HepG2 (cell line): ENCODE measurements around the gene AURKA. TPM values are rescaled to one million over a fixed set of nuclear protein-coding genes. Genes with fewer than 3 reads are reported as not detected.

Experiments used
- ATAC-seq: fragments of 200-7000 bp; cut with Tn5 transposase; 3 replicates; pipeline ENCODE4 v1.9.1; 2020; ENCODE audit warnings: mild to moderate bottlenecking, moderate library complexity
- BruUV-seq: library from RNA; stranded (reverse); fragments of 400-500 nt; replicated peaks from 2 replicates; lab custom pipeline; 2021; lab: Mats Ljungman, UMichigan
- CTCF ChIA-PET: fragments of 300-600 bp; formaldehyde crosslinking; extraction: SDS; loops from one replicate; lab custom pipeline; 2021; ENCODE audit warnings: low total read pairs, inconsistent platforms, low intra/inter-chr PET ratio; lab: Yijun Ruan, JAX
- POLR2A ChIA-PET: fragments of 350-600 bp; sonication (Branson Sonifier 250); formaldehyde crosslinking; loops from one replicate; lab custom pipeline; 2020; ENCODE audit warnings: antibody characterized with exemption, inconsistent platforms; lab: Yijun Ruan, JAX
- DNase-seq: peaks from one replicate; pipeline ENCODE4 v3.0.0-alpha.2; 2015; ENCODE audit warnings: low spot score
- FAIRE-seq: peaks from 3 replicates; lab custom pipeline; 2011; peaks lifted over from hg19 to GRCh38; lab: Jason Lieb, UNC
- H2AFZ ChIP-seq: one replicate; pipeline ENCODE4 v1.6.1; 2011; ENCODE audit warnings: low read length, inconsistent platforms
- H3K27ac ChIP-seq: fragments of 300-600 bp; 3 replicates; pipeline ENCODE4 v1.8.0; 2011; ENCODE audit warnings: mixed run types, mild to moderate bottlenecking, mixed read lengths, low read length, inconsistent platforms; ENCODE audit not compliant: insufficient read depth; ENCODE audit errors: extremely low read length
- H3K27me3 ChIP-seq, 2 experiments: fragments of 200-600 bp in 1 of 2; 2 replicates in 1 of 2; 3 replicates in 1 of 2; pipeline versions ENCODE4 v1.6.0 to v1.8.0; 2011; ENCODE audit warnings: low read length in 2 of 2, mild to moderate bottlenecking in 2 of 2, moderate library complexity in 2 of 2, inconsistent platforms in 1 of 2; ENCODE audit not compliant: insufficient read depth in 2 of 2, control insufficient read depth in 1 of 2
- H3K36me3 ChIP-seq, 2 experiments: fragments of 200-600 bp in 1 of 2; replicated peaks in 1 of 2; 2 replicates in 1 of 2; 3 replicates in 1 of 2; pipeline versions ENCODE4 v1.5.1 to v1.8.0; 2011; ENCODE audit warnings: low read length in 2 of 2, inconsistent platforms in 1 of 2; ENCODE audit not compliant: insufficient read depth in 2 of 2, control insufficient read depth in 1 of 2
- H3K4me1 ChIP-seq: 2 replicates; pipeline ENCODE4 v1.5.1; 2012; ENCODE audit warnings: low read length, inconsistent platforms; ENCODE audit not compliant: insufficient read depth
- H3K4me2 ChIP-seq: 2 replicates; pipeline ENCODE4 v1.6.0; 2011; ENCODE audit warnings: low read depth, low read length, inconsistent platforms
- H3K4me3 ChIP-seq, 3 experiments: fragments of 200-600 bp in 1 of 3; sonication (generic), shearing (Covaris generic) in 1 of 3; replicated peaks in 1 of 3; 2 replicates each; pipeline ENCODE4 v1.5.1; 2011 to 2016; ENCODE audit warnings: low read length in 3 of 3, inconsistent platforms in 2 of 3, low read depth in 2 of 3, mild to moderate bottlenecking in 2 of 3, control low read depth in 1 of 3, mixed read lengths in 1 of 3; ENCODE audit not compliant: insufficient read depth in 1 of 3
- H3K79me2 ChIP-seq: one replicate; pipeline ENCODE4 v1.6.1; 2011; ENCODE audit warnings: low read length, inconsistent platforms; ENCODE audit not compliant: insufficient read depth
- H3K9ac ChIP-seq: 2 replicates; pipeline ENCODE4 v1.6.0; 2011; ENCODE audit warnings: mild to moderate bottlenecking, low read depth, low read length, inconsistent platforms; ENCODE audit not compliant: insufficient read depth
- H3K9me3 ChIP-seq: 2 replicates; pipeline ENCODE4 v1.5.1; 2012; ENCODE audit warnings: mild to moderate bottlenecking, low read length
- H4K20me1 ChIP-seq: 2 replicates; pipeline ENCODE4 v1.6.0; 2011; ENCODE audit warnings: inconsistent platforms, mild to moderate bottlenecking, low read length, moderate library complexity; ENCODE audit not compliant: insufficient read depth
- AGO2 ChIP-seq: fragments of 200-400 bp; formaldehyde crosslinking; optimal IDR thresholded peaks from 2 replicates; pipeline ENCODE3; 2017; ENCODE audit warnings: mild to moderate bottlenecking, low read depth, low read length, moderate library complexity
- DNMT3B ChIP-seq: conservative IDR thresholded peaks from 2 replicates; pipeline ENCODE4 v1.6.1; 2016; ENCODE audit warnings: missing biosample characterization, control low read depth
- FLYWCH1 ChIP-seq: sonication (generic); formaldehyde crosslinking; IDR thresholded peaks from 2 replicates; pipeline ENCODE4 v1.8.1; 2023; ENCODE audit warnings: mild to moderate bottlenecking, missing genetic modification reagents
- MAFK ChIP-seq, 2 experiments: IDR thresholded peaks in 1 of 2; conservative IDR thresholded peaks in 1 of 2; 2 replicates each; pipeline ENCODE4 v1.6.1; 2011; ENCODE audit warnings: improper control_type of control experiment in 2 of 2, low read length in 2 of 2
- NFE2 ChIP-seq: sonication (generic); formaldehyde crosslinking; IDR thresholded peaks from 2 replicates; pipeline ENCODE4 v1.4.0; 2020; ENCODE audit warnings: missing genetic modification reagents
- PHB2 ChIP-seq: fragments of 450-650 bp; IDR thresholded peaks from 2 replicates; pipeline ENCODE4 v1.6.1; 2018; ENCODE audit not compliant: partially characterized antibody
- PHF20 ChIP-seq: sonication (generic); formaldehyde crosslinking; IDR thresholded peaks from 2 replicates; pipeline ENCODE4 v1.5.0; 2020; ENCODE audit warnings: mild to moderate bottlenecking, missing genetic modification reagents
- XRCC5 ChIP-seq: fragments of 200-400 bp; formaldehyde crosslinking; optimal IDR thresholded peaks from 2 replicates; pipeline ENCODE3; 2017; ENCODE audit warnings: mild to moderate bottlenecking, low read length
- ZFAT ChIP-seq: sonication (generic); formaldehyde crosslinking; conservative IDR thresholded peaks from 2 replicates; pipeline ENCODE4 v1.8.1; 2023; ENCODE audit warnings: missing genetic modification reagents, inconsistent platforms
- ZNF766 ChIP-seq: sonication (generic); formaldehyde crosslinking; IDR thresholded peaks from 2 replicates; pipeline ENCODE4 v1.5.0; 2020; ENCODE audit warnings: missing genetic modification reagents, borderline replicate concordance
- WGBS: methylation state at CpG from one replicate; pipeline ENCODE4 v1.1.6; 2017; ENCODE audit warnings: low lambda C conversion rate; 5-methylcytosine and 5-hydroxymethylcytosine counted together
- in situ Hi-C: cut with HindIII; loops from 2 replicates; pipeline ENCODE4 v1.10.0; 2017; ENCODE audit warnings: low pct_unique_long_range_greater_than_20kb; ENCODE audit not compliant: extremely low pct_ligation_motif_present
- intact Hi-C: fragments of 100-400 bp; cut with micrococcal nuclease; formaldehyde crosslinking; loops from one replicate; pipeline ENCODE4 v1.10.0; 2022; ENCODE audit not compliant: unreplicated experiment
- polyA plus RNA-seq, 8 experiments: library from polyadenylated mRNA; depleted of rRNA in 3 of 8; stranded (reverse) in 7 of 8; unstranded in 1 of 8; fragments of >200 nt; fragmentation: Illumina TruSeq in 4 of 8; extraction: Trizol in 4 of 8; gene quantifications; 2 replicates each; pipeline versions ENCODE4 v1.2.1 to v1.2.3, GENCODE V29; 2011 to 2016; ENCODE audit warnings: low read depth in 4 of 8, missing spikeins in 1 of 8, mixed read lengths in 1 of 8; ENCODE audit not compliant: insufficient read depth in 1 of 8
- total RNA-seq, 5 experiments: library from RNA; depleted of rRNA; stranded (reverse); fragments of >200 nt; fragmentation: Illumina TruSeq; extraction: Trizol; gene quantifications; 2 replicates each; pipeline ENCODE4 v1.2.3, GENCODE V29; 2016; ENCODE audit warnings: low read depth in 1 of 5
- TF ChIP-seq, protein P1 (sequence below): sonication (generic); formaldehyde crosslinking; IDR thresholded peaks from 2 replicates; pipeline ENCODE4 v1.5.0; 2020; ENCODE audit warnings: missing genetic modification reagents
- TF ChIP-seq, protein P2 (sequence below): sonication (generic); formaldehyde crosslinking; IDR thresholded peaks from 2 replicates; pipeline ENCODE4 v1.5.1; 2020; ENCODE audit warnings: mild to moderate bottlenecking, missing genetic modification reagents, moderate library complexity
- TF ChIP-seq, protein P3 (sequence below): sonication (generic); formaldehyde crosslinking; IDR thresholded peaks from 2 replicates; pipeline ENCODE4 v1.4.0; 2020; ENCODE audit warnings: low read depth, missing genetic modification reagents
- TF ChIP-seq, protein P4 (sequence below): sonication (generic); formaldehyde crosslinking; IDR thresholded peaks from 2 replicates; pipeline ENCODE4 v1.4.0; 2020; ENCODE audit warnings: mild to moderate bottlenecking, missing genetic modification reagents

The AURKA gene
- total and polyA plus RNA-seq, 2 of the 13 experiments (the other 11 are each of a cell fraction or from before 2014, with no cell fraction given): 96.4 to 224 TPM

DNA sequence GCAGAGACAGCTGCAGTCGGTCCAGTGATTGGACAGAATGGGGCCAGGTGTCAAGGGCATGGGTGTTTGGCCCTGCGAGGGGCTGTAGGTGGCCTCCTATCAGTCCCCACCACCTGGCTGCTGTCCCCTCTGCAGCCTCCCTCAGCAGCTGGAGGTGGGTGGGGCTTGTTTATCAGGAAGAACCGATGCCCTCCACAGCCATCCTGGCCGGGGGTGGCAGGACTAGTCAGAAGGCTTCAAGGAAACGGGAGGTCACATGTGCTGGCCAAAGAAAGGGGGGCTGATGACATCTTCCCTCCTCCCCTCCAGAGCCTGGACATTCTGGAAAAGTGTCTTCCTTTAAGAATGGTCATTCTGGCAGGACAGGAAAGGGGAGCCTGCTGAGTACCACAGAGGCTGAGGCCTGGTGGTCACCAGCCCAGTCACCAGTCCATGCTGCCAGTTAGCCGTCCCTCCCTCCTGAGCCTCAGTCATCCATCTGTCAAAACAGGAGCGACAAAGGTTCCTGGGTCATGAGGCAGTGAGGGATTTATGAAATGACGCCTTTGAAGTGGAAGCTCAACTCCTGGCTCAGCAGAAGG lies 29.1 kb downstream of the AURKA start:
- Histone ChIP-seq H3K79me2 (peaks cover 11% of the 10 kb centered on the region), H2AFZ (no peak overlapping the region), H3K9me3 (no peaks in the 10 kb centered on the region), H3K4me2 (no peak overlapping the region), H3K27me3 (no peaks in the 10 kb centered on the region; a peak in 1 of 5 replicates), H4K20me1 (peaks cover 3% of the 10 kb centered on the region; the same call in 1 of the 2 replicates), H3K36me3 (peaks cover 3 to 23% of the 10 kb centered on the region in 2 experiments; a peak in 4 of 5 replicates), H3K4me1 (peaks cover 28% of the 10 kb centered on the region), H3K9ac (no peak overlapping the region), H3K27ac (no peak overlapping the region), H3K4me3 (no peak overlapping the region)
- FAIRE-seq: no peak
- ATAC-seq: no peak
- intact Hi-C loops: no loop called here
- BruUV-seq: no TSS peak
- ChIA-PET CTCF (no interaction called here), POLR2A (no interaction called here)
- TF ChIP-seq DNMT3B (CRISPR knock-in tag): no peak
- TF ChIP-seq PHF20 (CRISPR knock-in tag): 0 out of 2 replicates have a peak, but pooled peaks have one; percentile 20
- TF ChIP-seq NFE2 (CRISPR knock-in tag): no peak
- no peak for TF ChIP-seq FLYWCH1 (CRISPR knock-in tag)
- no peak for TF ChIP-seq PHB2
- TF ChIP-seq MAFK (conservative IDR thresholded peaks at IDR 0.05 in 1 of 2, IDR thresholded peaks at IDR 0.05 in 1 of 2; ENCODE audit: low read length in 2 of 2): no peak
- TF ChIP-seq XRCC5: peak; percentile 42
- TF ChIP-seq ZFAT: no peak
- peak; percentile 76 for TF ChIP-seq AGO2
- TF ChIP-seq, protein P1, sequence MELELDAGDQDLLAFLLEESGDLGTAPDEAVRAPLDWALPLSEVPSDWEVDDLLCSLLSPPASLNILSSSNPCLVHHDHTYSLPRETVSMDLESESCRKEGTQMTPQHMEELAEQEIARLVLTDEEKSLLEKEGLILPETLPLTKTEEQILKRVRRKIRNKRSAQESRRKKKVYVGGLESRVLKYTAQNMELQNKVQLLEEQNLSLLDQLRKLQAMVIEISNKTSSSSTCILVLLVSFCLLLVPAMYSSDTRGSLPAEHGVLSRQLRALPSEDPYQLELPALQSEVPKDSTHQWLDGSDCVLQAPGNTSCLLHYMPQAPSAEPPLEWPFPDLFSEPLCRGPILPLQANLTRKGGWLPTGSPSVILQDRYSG (CRISPR knock-in tag): no peak
- no peak for TF ChIP-seq ZNF766 (CRISPR knock-in tag)
- TF ChIP-seq, protein P2, sequence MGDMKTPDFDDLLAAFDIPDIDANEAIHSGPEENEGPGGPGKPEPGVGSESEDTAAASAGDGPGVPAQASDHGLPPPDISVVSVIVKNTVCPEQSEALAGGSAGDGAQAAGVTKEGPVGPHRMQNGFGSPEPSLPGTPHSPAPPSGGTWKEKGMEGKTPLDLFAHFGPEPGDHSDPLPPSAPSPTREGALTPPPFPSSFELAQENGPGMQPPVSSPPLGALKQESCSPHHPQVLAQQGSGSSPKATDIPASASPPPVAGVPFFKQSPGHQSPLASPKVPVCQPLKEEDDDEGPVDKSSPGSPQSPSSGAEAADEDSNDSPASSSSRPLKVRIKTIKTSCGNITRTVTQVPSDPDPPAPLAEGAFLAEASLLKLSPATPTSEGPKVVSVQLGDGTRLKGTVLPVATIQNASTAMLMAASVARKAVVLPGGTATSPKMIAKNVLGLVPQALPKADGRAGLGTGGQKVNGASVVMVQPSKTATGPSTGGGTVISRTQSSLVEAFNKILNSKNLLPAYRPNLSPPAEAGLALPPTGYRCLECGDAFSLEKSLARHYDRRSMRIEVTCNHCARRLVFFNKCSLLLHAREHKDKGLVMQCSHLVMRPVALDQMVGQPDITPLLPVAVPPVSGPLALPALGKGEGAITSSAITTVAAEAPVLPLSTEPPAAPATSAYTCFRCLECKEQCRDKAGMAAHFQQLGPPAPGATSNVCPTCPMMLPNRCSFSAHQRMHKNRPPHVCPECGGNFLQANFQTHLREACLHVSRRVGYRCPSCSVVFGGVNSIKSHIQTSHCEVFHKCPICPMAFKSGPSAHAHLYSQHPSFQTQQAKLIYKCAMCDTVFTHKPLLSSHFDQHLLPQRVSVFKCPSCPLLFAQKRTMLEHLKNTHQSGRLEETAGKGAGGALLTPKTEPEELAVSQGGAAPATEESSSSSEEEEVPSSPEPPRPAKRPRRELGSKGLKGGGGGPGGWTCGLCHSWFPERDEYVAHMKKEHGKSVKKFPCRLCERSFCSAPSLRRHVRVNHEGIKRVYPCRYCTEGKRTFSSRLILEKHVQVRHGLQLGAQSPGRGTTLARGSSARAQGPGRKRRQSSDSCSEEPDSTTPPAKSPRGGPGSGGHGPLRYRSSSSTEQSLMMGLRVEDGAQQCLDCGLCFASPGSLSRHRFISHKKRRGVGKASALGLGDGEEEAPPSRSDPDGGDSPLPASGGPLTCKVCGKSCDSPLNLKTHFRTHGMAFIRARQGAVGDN: peak; percentile 38
- TF ChIP-seq, protein P3, sequence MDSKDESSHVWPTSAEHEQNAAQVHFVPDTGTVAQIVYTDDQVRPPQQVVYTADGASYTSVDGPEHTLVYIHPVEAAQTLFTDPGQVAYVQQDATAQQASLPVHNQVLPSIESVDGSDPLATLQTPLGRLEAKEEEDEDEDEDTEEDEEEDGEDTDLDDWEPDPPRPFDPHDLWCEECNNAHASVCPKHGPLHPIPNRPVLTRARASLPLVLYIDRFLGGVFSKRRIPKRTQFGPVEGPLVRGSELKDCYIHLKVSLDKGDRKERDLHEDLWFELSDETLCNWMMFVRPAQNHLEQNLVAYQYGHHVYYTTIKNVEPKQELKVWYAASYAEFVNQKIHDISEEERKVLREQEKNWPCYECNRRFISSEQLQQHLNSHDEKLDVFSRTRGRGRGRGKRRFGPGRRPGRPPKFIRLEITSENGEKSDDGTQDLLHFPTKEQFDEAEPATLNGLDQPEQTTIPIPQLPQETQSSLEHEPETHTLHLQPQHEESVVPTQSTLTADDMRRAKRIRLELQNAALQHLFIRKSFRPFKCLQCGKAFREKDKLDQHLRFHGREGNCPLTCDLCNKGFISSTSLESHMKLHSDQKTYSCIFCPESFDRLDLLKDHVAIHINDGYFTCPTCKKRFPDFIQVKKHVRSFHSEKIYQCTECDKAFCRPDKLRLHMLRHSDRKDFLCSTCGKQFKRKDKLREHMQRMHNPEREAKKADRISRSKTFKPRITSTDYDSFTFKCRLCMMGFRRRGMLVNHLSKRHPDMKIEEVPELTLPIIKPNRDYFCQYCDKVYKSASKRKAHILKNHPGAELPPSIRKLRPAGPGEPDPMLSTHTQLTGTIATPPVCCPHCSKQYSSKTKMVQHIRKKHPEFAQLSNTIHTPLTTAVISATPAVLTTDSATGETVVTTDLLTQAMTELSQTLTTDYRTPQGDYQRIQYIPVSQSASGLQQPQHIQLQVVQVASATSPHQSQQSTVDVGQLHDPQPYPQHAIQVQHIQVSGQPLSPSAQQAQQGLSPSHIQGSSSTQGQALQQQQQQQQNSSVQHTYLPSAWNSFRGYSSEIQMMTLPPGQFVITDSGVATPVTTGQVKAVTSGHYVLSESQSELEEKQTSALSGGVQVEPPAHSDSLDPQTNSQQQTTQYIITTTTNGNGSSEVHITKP (CRISPR knock-in tag): no peak
- TF ChIP-seq, protein P4, sequence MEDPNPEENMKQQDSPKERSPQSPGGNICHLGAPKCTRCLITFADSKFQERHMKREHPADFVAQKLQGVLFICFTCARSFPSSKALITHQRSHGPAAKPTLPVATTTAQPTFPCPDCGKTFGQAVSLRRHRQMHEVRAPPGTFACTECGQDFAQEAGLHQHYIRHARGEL: no peak
- in situ Hi-C loops: no loop called here
- no peak for DNase-seq
- WGBS: 86% methylated on average over 8 of the region's 8 CpGs
